Stimulated activated naive CD8-positive, alpha-beta T cell treated with anti-CD3 and anti-CD28 coated beads, Interleukin-15, Interleukin-2, amounts not matched to agents 100 U/mL and 50 U/mL, for 24 hours (primary cell): Measurements from ENCODE around the gene SLC2A10.

Experiments
- ATAC-seq: fragments of 150-1000 bp; cut with Tn5 transposase; one replicate; pipeline ENCODE4 v1.10.0; 2021
- DNase-seq: peaks from one replicate; pipeline ENCODE4 v3.0.0; 2021

The SLC2A10 gene

DNA sequence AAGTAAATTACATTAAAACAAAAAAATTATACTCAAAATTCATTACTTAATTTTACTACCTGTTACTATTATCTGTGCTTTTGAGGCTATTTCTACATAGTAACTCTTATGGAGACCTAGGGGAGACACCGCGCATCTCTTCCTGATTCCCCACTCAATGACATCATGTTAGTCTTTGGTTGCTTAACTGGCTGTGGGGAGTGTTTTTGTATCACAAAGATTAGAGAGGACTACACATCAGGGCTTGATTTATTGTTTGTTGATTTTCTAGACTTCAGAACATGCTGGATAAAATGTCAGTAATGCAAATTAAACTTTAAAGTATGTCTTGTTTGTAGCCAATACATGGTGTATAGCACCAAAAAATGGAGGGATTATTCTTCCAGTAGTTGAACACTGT lies 26.0 kb downstream of the SLC2A10 start:
- ATAC-seq, result no peak
- no peak for DNase-seq

DNA sequence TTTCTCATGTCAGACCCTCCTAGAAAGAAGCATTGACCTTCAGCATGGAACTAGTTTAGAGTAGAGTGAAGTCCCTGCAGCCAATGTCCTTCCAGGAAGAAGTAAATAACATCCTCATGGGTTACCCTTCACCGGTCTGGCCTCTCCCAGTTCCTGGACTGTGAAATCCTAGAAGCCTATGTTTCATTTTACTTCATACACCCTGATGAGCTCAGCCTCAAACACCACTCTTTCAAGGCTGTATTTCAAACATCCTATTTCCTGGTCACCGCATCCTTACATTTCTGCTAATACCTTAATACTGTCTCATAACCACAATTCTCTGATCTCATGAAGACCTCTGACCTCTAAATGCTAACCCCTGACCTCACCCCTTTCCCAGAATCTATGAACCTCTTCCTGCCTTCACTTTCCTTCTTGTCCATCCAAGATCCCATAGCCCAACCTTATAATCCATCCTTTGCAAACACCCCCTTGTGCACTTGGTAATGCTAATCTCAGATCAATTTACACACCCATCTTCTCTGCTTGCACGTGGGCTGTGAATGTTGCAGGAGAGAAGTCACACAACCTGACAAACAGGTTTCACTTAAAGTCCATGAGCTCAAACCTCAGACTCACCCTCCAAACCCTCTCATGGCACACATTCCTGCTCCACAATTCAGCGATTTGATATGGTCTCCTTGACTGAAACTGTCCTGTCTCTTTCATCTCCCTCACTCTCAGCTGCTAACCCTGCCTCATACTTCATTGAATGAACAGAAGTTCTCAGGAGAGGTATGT lies 30.2 kb downstream of the SLC2A10 start:
- DNase-seq, result no peak
- no peak for ATAC-seq

- ATAC-seq, result no peak
- DNase-seq, result no peak
These were observed 30.8 kb downstream of the SLC2A10 start for GRCh38 chr20:46740214-46740609.

DNA sequence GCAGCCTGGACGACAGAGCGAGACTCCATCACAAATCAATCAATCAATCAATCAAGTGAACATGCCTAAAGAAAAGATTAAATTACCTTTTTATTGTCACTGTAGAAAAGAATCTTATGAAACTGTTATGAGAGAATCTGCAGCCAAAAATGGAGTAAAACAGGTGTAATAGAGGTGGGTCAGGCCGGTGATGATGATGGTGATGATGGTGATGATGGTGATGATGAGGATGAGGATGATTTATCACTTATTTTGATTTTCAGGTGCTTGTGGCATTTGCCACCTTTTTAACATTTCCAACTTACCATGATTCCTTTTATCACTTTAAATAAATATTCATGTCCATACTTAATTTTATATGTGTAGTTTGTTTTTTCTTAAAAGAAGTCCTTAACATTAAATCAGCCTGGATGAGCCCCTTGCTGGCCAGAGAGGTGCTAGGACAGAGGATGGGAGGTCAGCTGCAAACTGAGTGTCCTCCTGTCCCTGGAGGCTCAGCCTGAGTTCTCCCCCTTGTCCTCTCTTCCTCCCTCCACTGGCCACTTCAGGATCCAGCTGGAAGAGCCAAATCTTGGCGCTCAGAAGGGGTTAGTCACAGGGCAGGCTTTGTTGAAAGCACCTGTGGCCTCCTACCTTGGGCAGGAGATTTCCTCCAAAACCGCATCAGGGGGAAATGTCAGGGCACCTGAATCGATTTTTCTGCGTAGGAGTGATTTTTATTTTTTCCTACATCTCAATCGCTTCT lies 32.6 kb downstream of the SLC2A10 start:
- ATAC-seq, result no peak

DNA sequence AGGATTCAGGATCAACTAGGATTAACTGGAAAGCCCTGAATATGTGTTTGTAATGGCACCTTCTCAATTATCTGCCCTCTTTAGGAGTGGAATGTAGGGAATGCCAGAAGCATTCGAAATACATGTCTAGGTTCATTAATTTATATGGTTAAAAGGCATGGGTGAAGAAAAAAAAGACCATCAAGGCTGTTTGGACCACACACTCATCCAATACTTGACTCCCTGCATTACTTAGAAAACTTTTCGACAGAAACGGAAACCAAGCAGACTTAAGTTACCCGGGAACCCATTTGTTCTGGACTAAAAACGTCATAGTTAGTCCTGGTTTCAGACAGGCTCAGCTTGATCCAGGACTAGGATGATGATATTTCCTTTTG lies 33.2 kb downstream of the SLC2A10 start:
- ATAC-seq (no peak), DNase-seq (no peak)

More for the DNA sequence above, 32.6 kb downstream of the SLC2A10 start:
- DNase-seq, result no peak

GRCh38 chr20:46743088-46743487 lies 33.6 kb downstream of the SLC2A10 start:
- ATAC-seq (no peak), DNase-seq (no peak)

- no peak for DNase-seq
These were observed 37.6 kb downstream of the SLC2A10 start for GRCh38 chr20:46746956-46747526.

DNA sequence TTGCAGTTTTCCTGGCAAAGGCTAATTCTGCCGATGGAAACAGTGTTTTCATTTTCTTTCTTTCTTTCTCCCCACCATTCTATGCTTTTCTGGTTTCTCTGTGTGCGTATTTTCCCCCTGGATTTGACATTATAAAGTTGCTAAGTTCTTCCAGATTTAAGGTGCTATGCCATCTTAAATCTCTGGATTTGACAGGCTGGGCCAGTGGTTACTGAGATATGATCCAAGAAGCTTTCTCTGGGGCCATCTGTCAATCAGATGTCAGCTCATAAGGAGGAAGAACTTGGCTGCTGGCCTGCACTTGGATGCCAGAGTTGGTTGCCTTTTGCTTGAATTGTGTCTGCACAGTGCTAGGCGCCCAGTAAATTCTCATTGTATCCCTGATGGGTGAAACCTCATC lies 39.7 kb downstream of the SLC2A10 start:
- ATAC-seq (no peak), DNase-seq (no peak)

More at GRCh38 chr20:46746956-46747526, 37.6 kb downstream of the SLC2A10 start:
- no peak for ATAC-seq

DNA sequence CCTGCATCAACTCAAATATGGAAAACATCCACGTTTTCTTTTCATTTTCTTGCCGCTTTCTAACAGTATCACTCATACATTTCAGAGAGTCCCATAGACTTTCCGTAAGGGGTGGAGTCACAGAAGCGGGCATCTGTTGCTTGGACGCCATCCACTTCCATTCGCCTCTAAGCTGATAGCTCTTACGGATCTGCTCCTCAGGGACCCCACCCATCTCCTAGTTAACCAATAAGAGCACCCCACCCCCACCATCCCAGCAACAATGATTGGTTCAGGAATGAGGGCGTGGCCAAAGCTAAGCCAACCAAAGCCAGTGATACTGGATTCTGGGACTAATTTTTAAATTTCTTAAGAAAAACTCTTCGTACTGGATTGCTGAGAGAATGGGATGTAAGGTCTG lies 42.4 kb downstream of the SLC2A10 start:
- no peak for ATAC-seq

GRCh38 chr20:46752728-46753127 lies 43.3 kb downstream of the SLC2A10 start:
- no peak for ATAC-seq
- DNase-seq, result peak; percentile 54

More for the DNA sequence above, 42.4 kb downstream of the SLC2A10 start:
- no peak for DNase-seq

DNA sequence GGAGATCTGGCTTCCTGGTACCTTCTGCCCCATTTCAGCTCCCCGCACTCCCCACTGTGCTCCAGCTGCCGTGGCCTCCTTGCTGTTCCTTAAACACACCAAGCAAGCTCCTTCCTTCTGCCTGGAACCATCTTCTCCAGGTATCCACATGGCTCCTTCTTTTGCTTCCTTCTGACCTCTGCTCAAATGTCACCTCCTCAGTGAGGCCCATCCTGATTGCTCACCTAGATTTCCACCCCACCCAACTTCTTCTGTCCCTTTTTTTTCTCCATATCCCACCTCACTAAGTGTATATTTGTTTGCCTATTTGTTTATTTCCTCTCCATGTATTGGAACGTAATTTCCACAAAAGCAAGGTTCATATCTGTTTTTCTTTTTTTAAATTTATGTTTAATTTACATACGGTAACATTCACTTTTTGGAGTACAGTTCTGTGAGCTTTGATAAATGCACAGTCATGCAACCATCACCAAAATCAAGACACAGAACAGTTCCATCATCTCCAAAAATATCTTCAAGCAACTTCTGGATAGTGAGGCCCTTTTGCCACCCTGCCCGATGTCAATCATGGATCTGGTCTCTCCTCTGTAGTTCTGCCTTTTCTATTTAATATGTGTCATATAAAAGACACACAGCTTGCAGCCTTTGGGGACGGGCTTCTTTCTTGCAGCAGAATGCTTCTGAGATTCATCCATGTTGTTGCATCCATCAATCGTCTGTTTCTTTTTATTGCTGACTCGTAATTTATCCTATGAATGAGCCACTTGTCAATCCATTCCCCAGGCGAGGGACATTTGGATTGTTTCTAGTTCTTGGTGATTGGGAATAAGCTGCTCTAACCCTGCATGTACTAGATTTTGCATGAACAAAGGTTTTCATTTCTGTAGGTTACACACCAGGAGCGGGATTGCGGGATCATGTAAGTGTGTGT lies 46.3 kb downstream of the SLC2A10 start:
- ATAC-seq, result no peak
- no peak for DNase-seq

GRCh38 chr20:46756419-46756818 lies 47.0 kb downstream of the SLC2A10 start:
- DNase-seq (no peak), ATAC-seq (no peak)

- DNase-seq, result no peak
- ATAC-seq, result no peak
These were observed 47.7 kb downstream of the SLC2A10 start for GRCh38 chr20:46757135-46757534.

DNA sequence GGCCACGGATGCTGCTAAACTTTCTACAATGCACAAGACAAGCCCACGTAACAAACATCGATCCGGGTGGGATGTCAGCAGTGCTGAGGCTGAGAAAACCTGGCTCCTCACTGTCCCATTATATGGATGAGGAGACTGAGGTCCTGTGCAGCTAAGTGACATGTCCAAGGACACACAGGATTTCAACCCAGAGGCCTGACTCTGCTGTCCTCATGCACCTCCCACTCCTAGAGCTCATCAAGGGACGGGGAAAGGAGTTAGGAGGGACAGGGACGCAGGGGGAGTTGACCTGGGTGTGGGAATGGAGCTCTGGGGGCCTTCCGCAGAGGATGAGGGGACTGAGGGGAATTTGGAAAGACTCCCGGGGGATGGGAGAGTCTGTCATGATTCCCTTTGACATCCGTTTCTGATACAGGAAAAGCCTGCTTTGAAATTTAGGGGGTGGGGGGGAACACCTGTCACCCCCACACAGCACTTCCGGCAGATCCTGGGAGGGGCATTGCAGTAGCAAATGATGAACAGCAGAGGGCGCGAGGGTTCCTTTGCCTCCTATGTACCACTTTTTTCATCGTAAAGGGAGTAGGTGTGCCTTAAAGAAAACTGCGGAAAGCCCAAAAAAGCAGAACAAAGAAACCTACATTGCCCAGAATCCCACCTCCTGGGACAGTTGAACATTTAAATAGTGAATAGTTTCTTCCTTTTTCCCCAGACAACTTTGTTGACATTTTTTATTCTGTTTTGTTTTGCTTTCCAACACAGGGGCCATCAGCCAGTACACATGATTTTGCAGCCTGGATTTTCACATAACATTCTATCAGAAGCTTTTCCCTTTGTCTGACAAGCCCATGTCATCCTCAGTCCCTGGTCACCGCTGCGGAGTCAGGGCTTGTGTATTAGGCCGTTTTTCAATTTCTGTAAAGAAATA lies 48.6 kb downstream of the SLC2A10 start:
- ATAC-seq, result peak; percentile 46
- DNase-seq, result peak; percentile 56

- ATAC-seq (no peak), DNase-seq (no peak)
These were observed 49.6 kb downstream of the SLC2A10 start for GRCh38 chr20:46758929-46759669.

GRCh38 chr20:46761566-46761965 lies 52.1 kb downstream of the SLC2A10 start:
- ATAC-seq (no peak), DNase-seq (no peak)

DNA sequence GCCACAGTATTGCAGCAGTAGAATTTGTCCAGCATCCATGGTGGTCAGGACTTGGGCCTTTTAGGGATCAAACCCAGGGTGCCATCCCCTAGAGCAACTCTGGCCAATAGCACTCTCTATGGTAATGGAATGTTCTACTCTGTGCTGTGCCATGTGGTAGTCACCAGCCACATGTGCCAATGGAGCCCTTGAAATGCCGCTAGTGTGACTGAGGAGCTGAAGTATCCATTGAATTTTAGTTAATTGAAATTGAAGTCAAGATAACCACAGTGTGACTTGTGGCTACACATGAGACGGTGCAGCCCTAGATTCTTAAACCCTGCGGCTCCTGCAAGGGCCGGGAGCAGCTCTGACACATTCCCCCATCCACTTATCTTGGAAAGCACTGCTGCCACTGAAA lies 54.6 kb downstream of the SLC2A10 start:
- DNase-seq, result no peak

GRCh38 chr20:46765506-46766120 lies 56.2 kb downstream of the SLC2A10 start:
- no peak for DNase-seq
- no peak for ATAC-seq

More for the DNA sequence above, 54.6 kb downstream of the SLC2A10 start:
- ATAC-seq, result no peak

GRCh38 chr20:46767127-46767761 lies 57.8 kb downstream of the SLC2A10 start:
- DNase-seq (peak; percentile 29), ATAC-seq (no peak)
